Adrenal gland (tissue), 19 donors: Measurements from ENCODE around the gene SLC44A4. TPM values are rescaled to one million over a fixed set of nuclear protein-coding genes. Genes with fewer than 3 reads are reported as not detected.

ENCODE experiments used
- DNase-seq, 7 donors: peaks; one replicate each; pipeline ENCODE4 v3.0.0-alpha.2; 2019 to 2020
- H3K27ac ChIP-seq, 5 donors: fragments of 200-600 bp; sonication (generic) in 4 of 5; 1 replicate in 3 of 5; 2 replicates in 2 of 5; pipeline versions ENCODE4 v1.5.1 to v1.8.0; 2016 to 2020; ENCODE audit warnings: mild to moderate bottlenecking in 1 of 5
- H3K27me3 ChIP-seq: fragments of 200-600 bp; 2 replicates; pipeline ENCODE4 v1.8.0; 2021
- H3K36me3 ChIP-seq, 2 donors: fragments of 200-600 bp; replicated peaks in 1 of 2; 1 replicate in 1 of 2; 2 replicates in 1 of 2; pipeline versions ENCODE4 v1.5.1 to v1.8.0; 2018 to 2022
- H3K4me1 ChIP-seq, 2 donors: fragments of 200-600 bp; replicated peaks in 1 of 2; 1 replicate in 1 of 2; 2 replicates in 1 of 2; pipeline versions ENCODE4 v1.5.1 to v1.8.0; 2018 to 2021
- H3K4me3 ChIP-seq, 4 donors: fragments of 200-600 bp; sonication (generic) in 3 of 4; one replicate each; pipeline ENCODE4 v1.5.1; 2016 to 2018
- H3K9me3 ChIP-seq, 3 donors: fragments of 200-600 bp; sonication (generic) in 1 of 3; replicated peaks in 1 of 3; 1 replicate in 2 of 3; 2 replicates in 1 of 3; pipeline versions ENCODE4 v1.5.1 to v1.8.0; 2016 to 2021
- POLR2A ChIP-seq, 2 donors: fragments of 450-650 bp; IDR thresholded peaks; one replicate each; pipeline ENCODE4 v1.6.1; 2017; ENCODE audit warnings: antibody characterized with exemption in 2 of 2, mild to moderate bottlenecking in 2 of 2, moderate library complexity in 1 of 2
- WGBS, 4 donors: extraction: QIAGEN DNeasy Blood & Tissue Kit in 2 of 4; methylation state at CpG; one replicate each; pipeline versions ENCODE4 v1.1.5 to v1.1.7; 2013 to 2017; 5-methylcytosine and 5-hydroxymethylcytosine counted together
- intact Hi-C, 2 donors: fragments of 100-400 bp; cut with DNase I; formaldehyde crosslinking; loops; one replicate each; pipeline versions ENCODE4 v1.14.1 to v1.15.0; 2022 to 2023
- long read RNA-seq, 10 donors: library from polyadenylated mRNA in 3 of 10; unstranded in 2 of 10; stranded (forward) in 1 of 10; transcript quantifications; one replicate each; pipeline ENCODE4 v2.0.0 and lab custom pipeline, GENCODE V29; 2021 to 2026
- polyA plus RNA-seq, 3 donors: library from polyadenylated mRNA; stranded (reverse); fragments of 200-250 nt in 2 of 3; fragments of 350-450 nt in 1 of 3; fragmentation: Illumina TruSeq in 1 of 3; extraction: RNeasy Lipid Tissue Mini Kit (QIAGEN cat#74804) in 1 of 3; gene quantifications; one replicate each; pipeline ENCODE4 v1.2.3, GENCODE V29; 2013 to 2014
- total RNA-seq, 9 donors: library from RNA; depleted of rRNA in 4 of 9; stranded (reverse); fragments of >200 nt in 4 of 9; fragments of 120-200 nt in 1 of 9; fragmentation: NEBNext Ultra II Directional in 1 of 9; extraction: Animal tissue kit (Norgen Biotek cat#: 25700) in 1 of 9; gene quantifications; one replicate each; pipeline versions ENCODE4 v1.1.0 to v1.2.4, GENCODE V29; 2013 to 2023
- TF ChIP-seq, protein P1 (sequence below), 6 experiments: fragments of 450-650 bp in 4 of 6; fragments of 200-600 bp in 2 of 6; sonication (generic) in 1 of 6; IDR thresholded peaks; 1 replicate in 5 of 6; 2 replicates in 1 of 6; pipeline versions ENCODE4 v1.5.1 to v1.8.0; 2016 to 2021; ENCODE audit warnings: antibody characterized with exemption in 6 of 6, mild to moderate bottlenecking in 2 of 6, moderate library complexity in 1 of 6
- donor health status: healthy with polysubstance abuse.
- donor health status: Bipolar disorder and iron deficiency.
- donor health status: DM: yes; HTN: yes; CAD: no.
- donor health status: DM: no; HTN: no; CAD: no.
- donor health status: DM: no; HTN: no; CAD: no.
- donor health status: DM: yes; HTN: yes; CAD: no.

The SLC44A4 gene
- 10 to 100 TPM in 7 of 9 donors, 1 to 10 TPM in 2; 1.2 to 30.1 (median 16.4) TPM for total RNA-seq
- 1 to 10 TPM; 4.7 to 7.7 (median 5.1) TPM for polyA plus RNA-seq
- long read RNA-seq, donor 1: 0 reads
- long read RNA-seq, donor 2: 0 reads
- long read RNA-seq, donor 3: 0 reads
- long read RNA-seq, donor 4, partial matches to known transcripts: 3 of 3 reads
- long read RNA-seq, donor 4, other reads (novel, unspliced or antisense): 0 of 3 reads
- long read RNA-seq, donor 5, partial matches to known transcripts: 27 of 28 reads
- long read RNA-seq, donor 5, other reads (novel, unspliced or antisense): 1 of 28 reads
- long read RNA-seq, donor 6, partial matches to known transcripts: 1 of 1 reads
- long read RNA-seq, donor 6, other reads (novel, unspliced or antisense): 0 of 1 reads
- long read RNA-seq, donor 7: 0 reads
- long read RNA-seq, donor 8: 0 reads
- long read RNA-seq, donor 9: 0 reads
- long read RNA-seq, donor 10: 0 reads

- no peak for TF ChIP-seq POLR2A (IDR thresholded peaks at IDR 0.05)
- TF ChIP-seq, protein P1, sequence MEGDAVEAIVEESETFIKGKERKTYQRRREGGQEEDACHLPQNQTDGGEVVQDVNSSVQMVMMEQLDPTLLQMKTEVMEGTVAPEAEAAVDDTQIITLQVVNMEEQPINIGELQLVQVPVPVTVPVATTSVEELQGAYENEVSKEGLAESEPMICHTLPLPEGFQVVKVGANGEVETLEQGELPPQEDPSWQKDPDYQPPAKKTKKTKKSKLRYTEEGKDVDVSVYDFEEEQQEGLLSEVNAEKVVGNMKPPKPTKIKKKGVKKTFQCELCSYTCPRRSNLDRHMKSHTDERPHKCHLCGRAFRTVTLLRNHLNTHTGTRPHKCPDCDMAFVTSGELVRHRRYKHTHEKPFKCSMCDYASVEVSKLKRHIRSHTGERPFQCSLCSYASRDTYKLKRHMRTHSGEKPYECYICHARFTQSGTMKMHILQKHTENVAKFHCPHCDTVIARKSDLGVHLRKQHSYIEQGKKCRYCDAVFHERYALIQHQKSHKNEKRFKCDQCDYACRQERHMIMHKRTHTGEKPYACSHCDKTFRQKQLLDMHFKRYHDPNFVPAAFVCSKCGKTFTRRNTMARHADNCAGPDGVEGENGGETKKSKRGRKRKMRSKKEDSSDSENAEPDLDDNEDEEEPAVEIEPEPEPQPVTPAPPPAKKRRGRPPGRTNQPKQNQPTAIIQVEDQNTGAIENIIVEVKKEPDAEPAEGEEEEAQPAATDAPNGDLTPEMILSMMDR (IDR thresholded peaks at IDR 0.05): no peak
- H3K4me1 ChIP-seq: peaks cover 6 to 10% of the 10 kb centered on the region in 2 donors
- intact Hi-C loops: no loop called here
- no peak for DNase-seq
- peak within 1 kb of the TSS in 1 of 5 donors; percentile 83 for H3K27ac ChIP-seq
- H3K4me3 ChIP-seq: no peak within 1 kb of the TSS
- no peaks in the 10 kb centered on the region for H3K9me3 ChIP-seq
- WGBS, 4 donors: 65 to 77% (median 74%) methylated on average over 18 of the region's 18 CpGs
- peaks cover 0 to 43% of the 10 kb centered on the region in 2 donors for H3K36me3 ChIP-seq
- no peaks in the 10 kb centered on the region for H3K27me3 ChIP-seq
These were observed at the start of gene SLC44A4 for GRCh38 chr6:31878726-31879125. Gene SLC44A4 (minus strand): TSS chr6:31878997. CDS start chr6:31878980, 17 bp downstream.

- H3K36me3 ChIP-seq: no peaks in the 10 kb centered on the region
- WGBS, 4 donors: 75 to 92% (median 82%) methylated on average over 8 to 9 of the region's 9 CpGs
- H3K27me3 ChIP-seq: no peaks in the 10 kb centered on the region
- H3K9me3 ChIP-seq: no peaks in the 10 kb centered on the region
- no peaks in the 10 kb centered on the region for H3K4me1 ChIP-seq
- no peak for TF ChIP-seq POLR2A (IDR thresholded peaks at IDR 0.05)
- TF ChIP-seq, protein P1 (IDR thresholded peaks at IDR 0.05): no peak
- no peak overlapping the region for H3K4me3 ChIP-seq
- no peak overlapping the region for H3K27ac ChIP-seq
- DNase-seq: no peak
- intact Hi-C loops: no loop called here
These were observed 49.8 kb upstream of the SLC44A4 start for GRCh38 chr6:31928672-31928939.

- intact Hi-C loops: no loop called here
- 74 to 81% (median 78%) methylated on average over 6 to 11 of the region's 11 CpGs for WGBS, 4 donors
- no peak for TF ChIP-seq POLR2A (IDR thresholded peaks at IDR 0.05)
- TF ChIP-seq, protein P1 (IDR thresholded peaks at IDR 0.05): peak in 1 of 6 experiments; percentile 6
- Histone ChIP-seq H3K4me3 (peak overlapping the region in 1 of 4 donors; percentile 35), H3K27ac (no peak overlapping the region), H3K4me1 (no peaks in the 10 kb centered on the region), H3K36me3 (no peaks in the 10 kb centered on the region), H3K9me3 (no peaks in the 10 kb centered on the region), H3K27me3 (no peaks in the 10 kb centered on the region)
- DNase-seq: no peak
These were observed 49.3 kb upstream of the SLC44A4 start for GRCh38 chr6:31927863-31928671.

- Histone ChIP-seq H3K4me3 (peak within 1 kb of the TSS in 1 of 4 donors; percentile 35), H3K4me1 (no peaks in the 10 kb centered on the region), H3K36me3 (no peaks in the 10 kb centered on the region), H3K27ac (no peak within 1 kb of the TSS), H3K27me3 (no peaks in the 10 kb centered on the region), H3K9me3 (no peaks in the 10 kb centered on the region)
- no peak for DNase-seq
- intact Hi-C loops: no loop called here
- TF ChIP-seq, protein P1 (IDR thresholded peaks at IDR 0.05): no peak
- no peak for TF ChIP-seq POLR2A (IDR thresholded peaks at IDR 0.05)
- WGBS, 4 donors: 54 to 66% (median 59%) methylated on average over 11 of the region's 11 CpGs
These were observed 48.6 kb upstream of the SLC44A4 start, which contains the start of gene C2 for GRCh38 chr6:31927242-31927862. Gene C2 (plus strand): TSS chr6:31927717. CDS start chr6:31927753, 36 bp downstream.
